H1 (cell line): Measurements from ENCODE around the gene DYNLRB1.

Experiments used
- CHD1 ChIP-seq: IDR thresholded peaks from 2 replicates; pipeline ENCODE4 v1.6.1; 2012; ENCODE audit warnings: low read depth, low read length, improper control_type of control experiment
- HDAC6 ChIP-seq: IDR thresholded peaks from one replicate; pipeline ENCODE4 v1.7.1; 2012; ENCODE audit warnings: low read depth, mild to moderate bottlenecking, inconsistent platforms, low read length, moderate library complexity
- POLR2A ChIP-seq, 2 experiments: IDR thresholded peaks; 1 replicate in 1 of 2; 2 replicates in 1 of 2; pipeline ENCODE4 v1.6.1; 2011; ENCODE audit warnings: low read depth in 2 of 2, low read length in 2 of 2, mild to moderate bottlenecking in 2 of 2; ENCODE audit errors: control extremely low read depth in 1 of 2
- POLR2AphosphoS5 ChIP-seq: IDR thresholded peaks from 2 replicates; pipeline ENCODE4 v1.6.1; 2011; ENCODE audit warnings: low read depth, low read length
- SIN3A ChIP-seq, 2 experiments: IDR thresholded peaks in 1 of 2; conservative IDR thresholded peaks in 1 of 2; 2 replicates each; pipeline ENCODE4 v1.6.1; 2011 to 2012; ENCODE audit warnings: low read length in 2 of 2, improper control_type of control experiment in 1 of 2, low read depth in 1 of 2, mild to moderate bottlenecking in 1 of 2
- SIRT6 ChIP-seq: IDR thresholded peaks from one replicate; pipeline ENCODE4 v1.7.1; 2012; ENCODE audit warnings: low read length, inconsistent platforms
- TBP ChIP-seq: IDR thresholded peaks from 2 replicates; pipeline ENCODE4 v1.6.1; 2011; ENCODE audit warnings: low read depth, low read length, improper control_type of control experiment
- TF ChIP-seq, protein P1 (sequence below): IDR thresholded peaks from 2 replicates; pipeline ENCODE4 v1.6.1; 2012; ENCODE audit warnings: low read length, inconsistent platforms

DNA sequence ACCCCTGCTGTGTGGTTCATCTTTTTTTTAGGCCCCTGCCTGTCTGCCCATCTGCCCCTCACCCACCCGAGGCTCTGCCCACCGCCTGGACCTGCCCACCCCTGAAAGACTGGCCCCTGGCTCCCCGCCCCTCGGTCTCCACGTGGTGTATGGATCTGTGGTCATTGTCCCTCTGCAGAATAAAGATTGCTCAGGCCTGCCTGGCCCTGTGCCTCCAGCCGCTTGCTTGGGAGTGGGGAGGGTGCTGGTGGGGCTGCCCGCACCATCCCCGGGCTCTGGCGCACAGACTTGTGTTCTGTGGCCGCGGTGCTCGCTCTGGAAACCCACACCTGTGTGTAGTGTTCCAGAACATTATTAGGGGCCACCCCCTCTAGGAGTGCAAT lies 43.9 kb downstream of the DYNLRB1 start:
- TF ChIP-seq SIRT6, result no peak
- TF ChIP-seq POLR2A (IDR thresholded peaks at IDR 0.05; ENCODE audit: control extremely low read depth in 1 of 2, low read depth in 2 of 2, low read length in 2 of 2), result no peak
- TF ChIP-seq POLR2AphosphoS5, result no peak
- no peak for TF ChIP-seq CHD1
- TF ChIP-seq HDAC6, result no peak
- TF ChIP-seq, protein P1, sequence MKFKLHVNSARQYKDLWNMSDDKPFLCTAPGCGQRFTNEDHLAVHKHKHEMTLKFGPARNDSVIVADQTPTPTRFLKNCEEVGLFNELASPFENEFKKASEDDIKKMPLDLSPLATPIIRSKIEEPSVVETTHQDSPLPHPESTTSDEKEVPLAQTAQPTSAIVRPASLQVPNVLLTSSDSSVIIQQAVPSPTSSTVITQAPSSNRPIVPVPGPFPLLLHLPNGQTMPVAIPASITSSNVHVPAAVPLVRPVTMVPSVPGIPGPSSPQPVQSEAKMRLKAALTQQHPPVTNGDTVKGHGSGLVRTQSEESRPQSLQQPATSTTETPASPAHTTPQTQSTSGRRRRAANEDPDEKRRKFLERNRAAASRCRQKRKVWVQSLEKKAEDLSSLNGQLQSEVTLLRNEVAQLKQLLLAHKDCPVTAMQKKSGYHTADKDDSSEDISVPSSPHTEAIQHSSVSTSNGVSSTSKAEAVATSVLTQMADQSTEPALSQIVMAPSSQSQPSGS, result no peak
- TF ChIP-seq SIN3A (conservative IDR thresholded peaks at IDR 0.05 in 1 of 2, IDR thresholded peaks at IDR 0.05 in 1 of 2; ENCODE audit: low read depth in 1 of 2, low read length in 2 of 2), result no peak
- TF ChIP-seq TBP, result no peak
